HPDE6-E6E7 (cell line): Measurements from ENCODE around the gene ARL3.
"Not testable (repeated sequence)": the region's sequence is repeated elsewhere in the genome, so short reads cannot be mapped to it uniquely, and the experiment has no call there.

Experiments
- DNase-seq: peaks from one replicate; pipeline ENCODE4 v3.0.0; 2011; ENCODE audit warnings: missing footprints; ENCODE audit errors: extremely low spot score

ARL3 gene

DNA sequence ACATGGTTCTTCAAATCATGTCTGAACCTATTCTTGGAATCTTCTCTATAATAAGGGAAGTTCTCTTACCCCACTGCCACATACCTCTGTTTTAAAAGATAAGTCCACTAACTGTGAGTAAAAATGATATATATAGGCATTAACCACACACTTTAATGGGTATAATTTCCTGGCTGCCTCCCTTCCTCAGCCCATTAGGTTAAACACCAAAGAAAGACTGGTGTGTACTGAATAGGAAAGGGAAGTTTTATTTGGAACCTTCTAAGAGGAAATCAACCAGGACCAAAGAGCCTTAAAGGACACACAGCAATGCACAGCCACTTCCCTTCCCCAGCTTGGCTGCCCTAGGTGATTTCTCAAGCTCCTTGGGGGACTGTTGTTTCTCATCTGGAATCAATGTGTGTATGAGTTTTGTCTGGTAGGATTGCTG is 24.5 kb upstream of the ARL3 start:
- no peak for DNase-seq

DNA sequence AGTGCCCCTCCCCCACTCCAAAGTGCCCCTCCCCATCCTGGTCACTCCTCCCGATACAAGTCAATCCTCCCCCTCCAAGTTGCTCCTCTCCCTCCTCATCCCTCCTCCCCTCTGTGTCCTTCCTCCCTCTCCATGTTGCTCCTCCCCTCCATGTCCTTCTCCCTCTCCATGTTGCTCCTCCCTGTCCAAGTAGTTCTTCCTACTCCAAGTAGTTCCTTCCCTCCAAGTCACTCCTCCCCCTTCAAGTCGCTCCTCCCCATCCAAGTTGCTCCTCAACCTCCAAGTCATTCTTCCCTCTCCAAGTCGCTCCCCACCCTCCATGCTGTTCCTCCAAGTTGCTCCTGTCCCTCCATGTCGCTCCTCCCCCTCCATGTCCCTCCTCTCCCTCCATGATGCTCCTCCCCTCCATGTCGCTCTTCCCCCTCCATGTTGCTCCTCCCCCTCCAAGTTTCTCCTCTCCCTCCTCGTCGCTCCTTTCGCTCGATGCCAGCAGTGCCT is 20.9 kb upstream of the ARL3 start:
- no peak for DNase-seq

DNA sequence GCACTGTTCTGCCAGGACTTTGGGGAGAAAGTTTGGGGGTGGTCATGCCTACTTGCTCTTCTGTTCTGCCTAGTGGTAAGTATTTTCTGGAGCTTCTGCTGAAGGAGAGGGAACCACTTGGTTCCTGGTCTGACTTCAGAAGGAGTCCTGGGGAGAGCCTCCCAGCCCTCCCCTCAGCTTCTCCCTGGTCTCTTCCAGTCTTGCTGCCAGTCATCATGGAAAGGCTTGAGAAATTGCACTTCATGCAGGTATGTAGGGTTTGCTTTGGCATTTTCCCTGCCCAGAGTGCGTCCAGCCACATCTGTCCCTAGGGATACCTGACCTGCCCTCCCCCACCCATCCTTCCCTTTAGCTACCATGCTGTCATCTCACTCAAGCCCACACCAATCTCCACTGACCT is 18.5 kb upstream of the ARL3 start:
- no peak for DNase-seq

DNA sequence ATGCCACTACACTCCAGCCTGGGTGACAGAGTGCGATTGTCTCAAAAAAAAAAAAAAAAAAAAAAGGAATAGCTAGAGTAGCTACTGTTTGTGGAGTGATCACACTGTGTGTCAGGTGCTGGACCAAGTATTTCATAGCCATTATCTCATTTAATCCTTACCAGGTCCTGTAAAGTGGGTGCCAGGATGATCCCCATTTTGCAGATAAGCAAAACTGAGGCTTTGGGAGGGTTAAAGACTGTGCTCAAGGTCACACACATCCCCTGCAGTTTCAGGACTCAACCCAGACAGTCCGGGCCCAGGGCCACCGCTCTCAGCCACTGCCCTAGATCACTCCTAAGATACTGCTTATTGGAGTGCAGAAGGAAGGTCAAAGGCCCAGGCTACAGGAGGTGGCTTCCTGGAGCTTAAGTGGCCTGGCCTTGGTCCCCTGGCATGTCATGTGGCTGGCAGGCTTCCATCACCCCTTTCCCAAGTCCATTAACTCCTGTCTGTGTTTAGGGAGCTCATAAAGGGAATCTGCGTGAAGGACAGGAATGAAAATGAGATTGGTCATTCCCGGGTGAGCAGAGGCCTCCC is 17.1 kb upstream of the ARL3 start:
- no peak for DNase-seq

DNA sequence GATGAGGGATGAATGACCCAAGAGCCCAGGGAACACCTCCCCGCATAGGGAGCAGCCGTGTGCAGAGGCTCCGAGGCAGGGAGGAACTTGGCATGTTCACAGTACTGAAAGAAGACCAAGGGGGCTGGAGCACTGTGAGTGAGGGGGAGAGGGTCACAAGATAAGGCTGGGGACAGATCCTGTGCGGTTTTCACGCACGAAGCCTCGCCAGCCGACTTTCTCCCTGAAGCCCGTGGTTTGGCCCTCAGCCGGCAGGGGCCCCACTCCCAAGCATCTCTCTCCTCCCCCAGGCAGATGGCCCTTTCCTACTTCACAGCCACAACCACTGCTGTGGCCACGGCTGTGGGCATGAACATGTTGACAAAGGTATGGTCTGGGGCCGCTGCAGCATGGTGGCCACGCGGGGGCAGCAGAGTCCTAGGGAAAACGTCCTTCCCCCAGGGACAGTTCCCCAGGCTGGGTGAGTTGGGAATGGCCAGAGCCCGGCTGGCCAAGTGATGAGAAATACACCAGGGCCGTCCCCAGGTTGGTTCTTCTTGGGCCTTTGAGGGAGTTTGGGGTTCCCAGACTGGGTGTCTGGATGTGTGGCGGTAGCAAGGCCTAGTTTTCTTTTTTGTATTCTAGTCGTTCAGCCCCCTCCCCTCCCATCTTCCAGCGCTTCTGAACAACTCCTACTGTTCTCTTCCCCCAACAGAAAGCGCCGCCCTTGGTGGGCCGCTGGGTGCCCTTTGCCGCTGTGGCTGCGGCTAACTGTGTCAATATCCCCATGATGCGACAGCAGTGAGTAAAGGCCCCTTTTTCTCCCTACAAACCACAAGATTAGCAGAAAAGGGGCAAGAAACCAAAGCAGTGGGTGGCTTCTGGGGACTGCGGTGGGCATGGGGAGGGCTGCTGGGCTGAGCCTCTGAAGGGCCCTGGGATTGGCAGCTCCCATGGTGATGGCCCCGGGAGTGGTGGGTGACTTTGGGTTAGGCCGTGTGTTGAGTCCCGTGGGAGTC is 15.1 kb upstream of the ARL3 start:
- peak; percentile 82 for DNase-seq

DNA sequence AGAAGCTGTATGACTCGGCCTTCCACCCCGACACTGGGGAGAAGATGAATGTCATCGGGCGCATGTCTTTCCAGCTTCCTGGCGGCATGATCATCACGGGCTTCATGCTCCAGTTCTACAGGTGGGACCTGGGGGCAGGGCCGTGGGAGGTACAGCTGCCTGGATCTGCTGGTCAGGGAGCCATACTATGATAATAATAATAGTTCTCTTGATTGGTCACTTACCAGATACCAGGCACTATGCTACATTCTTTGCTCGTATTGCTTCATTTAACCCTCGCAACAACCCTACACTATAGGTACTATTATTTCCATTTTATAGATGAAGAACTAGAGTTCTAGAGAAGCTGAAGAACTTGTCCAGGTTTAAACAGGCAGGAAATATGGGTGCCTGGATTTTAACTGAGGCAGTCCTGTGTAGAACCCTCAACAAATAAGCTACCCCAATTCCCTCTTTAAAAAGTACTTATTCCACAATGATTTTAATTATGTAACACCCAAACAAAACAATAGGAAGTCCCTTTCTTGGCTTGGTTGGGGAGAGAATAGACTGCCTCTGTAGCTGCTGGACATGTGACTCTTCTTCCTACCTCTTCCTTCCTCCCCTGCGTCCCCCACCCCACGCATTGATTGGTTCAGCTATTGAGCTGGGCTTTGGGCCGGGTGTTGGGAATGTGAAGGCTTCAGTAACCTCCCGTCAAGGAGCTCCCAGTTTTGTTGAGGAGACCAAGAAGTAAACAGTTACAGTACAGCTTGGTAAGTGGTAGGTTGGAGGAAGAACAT is 13.0 kb upstream of the ARL3 start:
- DNase-seq: no peak

DNA sequence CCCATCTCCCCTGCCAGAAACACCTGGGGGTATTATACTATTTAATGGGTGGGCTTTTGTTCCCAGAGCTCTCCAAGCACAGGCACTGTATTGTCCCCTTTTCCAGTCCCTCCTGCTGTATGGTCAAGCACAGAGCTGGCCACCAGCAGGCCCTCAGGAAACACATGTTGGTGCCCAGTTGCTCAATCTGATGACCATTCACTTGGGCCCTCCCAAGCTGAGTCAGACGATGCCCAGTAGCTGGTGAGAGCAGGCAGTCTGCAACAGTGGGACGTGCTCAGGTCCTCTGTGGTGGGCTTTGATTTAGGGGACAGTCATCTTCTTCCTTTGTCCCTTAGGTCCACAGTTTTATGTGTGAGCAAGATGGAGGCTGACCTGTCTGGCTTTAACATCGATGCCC is 12.1 kb upstream of the ARL3 start:
- no peak for DNase-seq

DNA sequence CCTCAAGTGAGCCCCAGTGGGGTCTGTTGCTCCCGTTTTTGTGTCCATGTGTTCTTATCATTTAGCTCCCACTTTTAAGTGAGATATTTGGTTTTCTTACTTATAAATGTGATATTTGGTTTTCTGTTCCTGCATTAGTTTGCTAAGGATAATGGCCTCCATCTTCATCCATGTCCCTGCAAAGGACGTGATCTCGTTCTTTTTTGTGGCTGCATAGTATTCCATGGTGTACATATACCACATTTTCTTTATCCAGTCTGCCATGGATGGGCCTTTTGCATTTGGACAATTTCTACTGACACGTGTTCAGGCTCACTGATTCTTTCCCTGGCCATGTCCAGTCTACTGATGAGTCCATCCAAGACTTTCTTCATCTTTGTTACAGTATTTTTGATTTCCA is 9.8 kb upstream of the ARL3 start:
- DNase-seq: no peak

DNA sequence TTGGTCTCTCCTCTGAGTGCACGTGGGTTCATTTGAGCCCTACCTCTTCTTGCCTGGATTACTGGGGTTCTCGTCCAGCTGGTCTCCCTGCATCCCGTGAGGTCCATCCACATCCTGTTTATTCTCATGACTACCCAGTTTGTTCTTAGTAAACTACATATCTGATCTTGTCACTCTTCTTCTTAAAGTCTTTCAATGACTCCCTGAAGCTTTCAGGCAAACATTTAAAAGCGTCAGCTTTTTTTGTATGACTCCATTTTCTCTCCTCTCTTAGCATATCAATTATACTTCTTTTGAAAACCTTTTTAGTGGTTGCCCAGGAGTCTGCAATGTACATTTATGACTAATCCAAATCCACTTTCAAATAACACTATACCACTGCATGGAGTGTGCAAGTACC is 7.8 kb upstream of the ARL3 start:
- no peak for DNase-seq

DNA sequence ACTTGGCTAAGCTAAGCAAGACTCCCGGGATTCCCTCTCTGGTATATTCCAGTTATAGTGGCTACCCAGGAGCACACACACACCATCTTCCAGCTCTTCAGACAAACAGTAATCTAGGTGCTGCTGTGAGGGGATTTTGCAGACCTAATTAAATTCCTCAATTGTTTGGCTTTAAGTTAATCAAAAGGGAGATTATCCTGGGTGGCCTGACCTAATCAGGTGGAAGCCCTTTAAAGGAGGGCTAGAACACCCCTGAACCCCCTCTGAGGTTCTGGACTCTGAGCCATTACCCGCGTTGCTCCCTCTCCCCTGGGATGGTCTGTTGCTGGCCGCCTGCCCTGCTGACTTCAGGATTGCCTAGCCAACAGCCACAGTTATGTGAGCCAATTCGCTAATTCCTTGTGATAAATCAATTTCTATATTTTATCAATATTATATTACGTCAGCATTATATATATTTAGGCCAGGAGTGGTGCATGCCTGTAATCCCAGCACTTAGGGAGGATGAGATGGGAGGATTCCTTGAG is 6.6 kb upstream of the ARL3 start:
- no peak for DNase-seq

DNA sequence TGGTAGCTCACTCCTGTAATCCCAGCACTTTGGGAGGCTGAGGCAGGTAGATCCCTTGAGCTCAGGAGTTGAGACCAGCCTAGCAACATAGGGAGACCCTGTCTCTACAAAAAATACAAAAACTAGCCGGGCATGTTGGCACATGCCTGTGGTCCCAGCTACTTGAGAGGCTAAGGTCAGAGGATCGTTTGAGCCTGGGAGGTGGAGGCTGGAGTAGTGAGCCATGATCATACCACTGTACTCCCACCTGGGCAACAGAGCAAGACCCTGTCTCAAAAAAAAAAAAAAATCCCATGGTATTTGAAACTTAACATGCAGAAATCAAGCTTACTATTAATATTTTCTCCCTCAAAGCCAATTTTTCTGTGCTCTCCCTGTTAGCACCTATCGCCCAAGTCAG is 6.1 kb upstream of the ARL3 start:
- no peak for DNase-seq

DNA sequence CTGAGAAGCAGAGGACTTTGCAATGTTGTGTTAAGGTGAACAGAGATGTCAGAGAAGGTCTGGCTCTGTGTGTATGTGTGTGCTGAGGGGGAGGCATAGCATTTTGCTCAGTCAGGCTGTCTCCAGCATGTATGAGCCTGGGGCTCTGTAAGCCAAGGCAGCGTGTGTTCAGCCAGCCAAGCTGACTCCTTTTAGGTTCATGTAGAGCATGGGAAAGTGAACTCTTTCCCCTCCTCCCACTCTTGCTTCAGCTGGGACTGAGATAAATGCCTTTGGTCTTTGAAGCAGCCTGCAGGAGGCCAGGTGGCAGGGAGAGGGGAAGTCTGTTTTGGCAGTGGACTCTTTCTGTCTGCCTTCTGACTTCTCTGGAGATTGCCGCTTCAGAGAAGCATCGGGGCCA is 4.0 kb upstream of the ARL3 start:
- no peak for DNase-seq

DNA sequence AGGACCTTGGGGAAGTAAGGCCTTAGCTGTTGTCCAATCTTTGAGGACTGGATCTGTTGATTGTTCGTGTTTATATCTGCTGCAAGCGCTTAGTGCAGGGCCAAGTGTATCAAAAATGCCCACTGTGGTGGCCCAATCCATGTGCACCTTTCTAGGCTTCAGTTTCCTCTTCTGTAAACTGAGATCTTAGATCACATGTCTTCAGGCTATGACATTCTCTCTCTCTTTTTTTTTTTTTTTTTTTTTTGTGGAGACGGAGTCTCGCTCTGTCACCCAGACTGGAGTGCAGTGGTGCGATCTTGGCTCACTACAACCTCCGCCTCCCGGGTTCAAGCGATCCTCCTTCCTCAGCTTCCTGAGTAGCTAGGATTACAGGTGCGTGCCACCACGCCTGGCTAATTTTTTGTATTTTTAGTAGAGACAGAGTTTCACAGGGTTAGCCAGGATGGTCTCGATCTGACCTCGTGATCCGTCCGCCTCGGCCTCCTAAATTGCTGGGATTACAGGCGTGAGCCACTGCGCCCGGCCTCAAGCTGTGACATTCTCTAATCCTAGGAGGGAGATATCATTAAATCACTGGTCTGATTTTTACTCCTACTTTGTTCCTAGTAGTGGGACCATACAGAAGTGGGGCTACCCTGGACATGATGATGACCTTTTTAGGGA is 2.8 kb upstream of the ARL3 start:
- not testable (repeated sequence) for DNase-seq

DNA sequence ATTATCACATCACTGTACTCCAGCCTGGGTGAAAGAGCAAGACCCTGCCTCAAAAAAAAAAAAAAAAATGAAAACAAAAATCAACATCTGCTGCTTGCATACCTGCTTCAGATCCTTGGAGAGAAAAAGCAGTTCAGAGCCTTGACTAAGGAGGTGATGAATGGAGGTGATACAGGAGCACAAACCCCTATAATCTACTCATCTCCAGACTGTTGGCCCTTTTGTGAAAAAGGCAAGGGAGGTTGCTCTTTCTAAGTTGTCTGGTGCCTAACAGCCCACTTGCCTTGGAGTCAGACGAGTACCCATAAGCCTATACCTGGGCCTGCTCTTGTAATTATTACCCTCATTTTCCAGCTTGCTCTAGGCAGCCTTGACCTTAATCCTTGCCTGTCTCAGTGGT is 1.7 kb upstream of the ARL3 start:
- DNase-seq: no peak

DNA sequence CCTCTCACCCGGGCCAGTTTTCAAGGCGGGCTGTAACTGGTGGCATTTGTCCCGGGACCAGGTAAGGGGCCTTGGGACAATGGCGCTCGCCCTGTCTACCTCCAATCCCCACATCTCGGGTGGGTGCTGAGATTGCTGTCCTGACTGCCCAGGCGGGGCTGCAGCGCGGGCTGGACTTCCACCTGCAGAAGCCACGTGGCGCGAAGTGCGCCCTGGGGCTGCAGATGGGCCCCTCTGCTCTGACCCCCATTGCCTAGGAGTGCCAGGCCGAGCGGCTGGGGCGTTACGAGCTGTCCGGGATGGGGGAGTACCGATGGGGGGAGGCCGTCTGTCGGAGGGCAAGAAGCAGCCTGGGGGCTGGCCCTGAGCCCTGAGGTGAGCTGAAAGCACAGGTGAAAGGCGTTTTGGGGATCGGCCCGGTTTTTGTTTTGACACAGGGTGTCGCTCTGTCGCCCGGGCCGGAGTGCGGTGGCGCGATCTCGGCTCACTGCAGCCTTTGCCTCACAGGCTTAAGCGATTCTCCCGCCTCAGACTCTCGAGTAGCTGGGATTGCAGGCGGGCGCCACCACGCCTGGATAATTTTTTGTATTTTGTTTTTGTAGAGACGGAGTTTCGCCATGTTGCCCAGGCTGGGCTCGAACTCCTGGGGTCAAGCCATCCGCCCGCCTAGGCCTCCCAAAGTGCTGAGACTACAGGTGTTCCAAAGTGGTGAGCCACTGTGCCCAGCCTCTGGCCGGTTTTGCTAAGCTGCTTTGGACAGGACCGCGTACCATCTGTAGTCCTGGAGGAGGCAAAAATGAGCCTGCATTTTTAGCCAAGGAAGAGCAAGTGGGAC is 641 bp upstream of the ARL3 start, which contains the start of gene SFXN2:
Gene SFXN2, plus strand, starts transcription at position 16 of the 835 bp plus-strand sequence. CDS start 12,001 bp downstream, outside the sequence.
- no peak for DNase-seq

DNA sequence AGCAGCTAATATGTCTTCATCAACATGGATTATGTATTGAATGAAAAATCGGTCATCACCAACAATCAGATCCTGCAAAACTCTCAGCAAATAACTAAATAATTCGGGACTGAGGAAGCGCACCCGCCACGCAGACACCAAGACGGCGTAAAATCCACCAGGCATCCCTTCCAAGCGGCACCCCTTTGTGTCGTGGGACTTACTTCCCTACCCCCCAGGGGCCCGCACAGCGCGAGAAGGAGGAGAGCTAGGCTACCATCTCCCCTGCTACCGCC is 721 bp downstream of the ARL3 start:
- DNase-seq: no peak

DNA sequence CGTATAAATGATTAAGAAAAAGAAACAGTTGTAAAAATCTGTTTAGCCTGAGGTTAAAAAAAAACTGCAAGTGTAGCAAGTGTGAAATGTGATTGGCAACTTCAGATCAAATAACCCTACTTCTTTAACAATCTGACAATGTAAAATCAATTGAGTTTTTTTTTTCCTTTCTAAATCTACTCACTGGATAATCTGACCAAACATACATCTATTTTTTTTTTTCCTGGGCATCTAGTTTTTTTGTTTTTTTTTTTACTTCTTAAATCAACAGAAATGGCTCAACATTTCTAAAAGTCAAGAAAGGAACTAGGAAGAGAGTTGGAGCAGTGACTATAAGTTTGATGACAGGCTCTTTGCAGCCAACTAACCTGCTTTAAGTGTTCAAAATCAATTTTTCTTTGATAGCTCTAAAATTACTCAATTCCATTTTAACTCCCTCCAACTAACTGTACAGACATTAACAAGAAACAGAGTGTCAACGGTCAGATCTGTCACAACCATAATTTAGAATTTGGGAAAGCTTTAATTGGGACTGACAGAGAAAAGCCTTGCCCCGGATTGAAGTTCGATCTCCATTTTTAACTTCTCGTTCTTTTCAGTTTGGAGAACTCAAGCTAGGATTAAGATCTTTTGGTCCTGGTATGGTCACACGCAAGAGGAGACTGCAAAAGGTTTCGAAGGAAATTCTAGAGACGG is 1.2 kb downstream of the ARL3 start:
- no peak for DNase-seq

DNA sequence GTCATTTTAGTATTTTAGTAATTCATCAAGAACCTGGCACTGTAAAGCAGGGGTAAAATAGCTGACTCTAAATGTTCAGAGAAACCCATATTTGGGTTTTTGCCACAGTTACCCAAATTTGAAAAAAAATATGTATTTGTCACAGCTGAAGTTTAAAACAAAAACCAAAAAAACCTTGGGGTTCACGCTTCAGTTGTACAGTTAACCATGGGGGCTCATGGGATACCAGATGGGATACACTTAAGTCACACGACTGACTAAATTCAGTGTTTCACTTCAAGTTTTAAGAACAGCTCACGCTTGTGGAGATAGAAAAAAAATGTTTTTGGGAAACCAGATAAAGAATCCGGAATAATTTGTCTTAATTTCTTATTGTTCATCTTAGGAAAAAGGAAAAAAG is 2.1 kb downstream of the ARL3 start:
- no peak for DNase-seq

DNA sequence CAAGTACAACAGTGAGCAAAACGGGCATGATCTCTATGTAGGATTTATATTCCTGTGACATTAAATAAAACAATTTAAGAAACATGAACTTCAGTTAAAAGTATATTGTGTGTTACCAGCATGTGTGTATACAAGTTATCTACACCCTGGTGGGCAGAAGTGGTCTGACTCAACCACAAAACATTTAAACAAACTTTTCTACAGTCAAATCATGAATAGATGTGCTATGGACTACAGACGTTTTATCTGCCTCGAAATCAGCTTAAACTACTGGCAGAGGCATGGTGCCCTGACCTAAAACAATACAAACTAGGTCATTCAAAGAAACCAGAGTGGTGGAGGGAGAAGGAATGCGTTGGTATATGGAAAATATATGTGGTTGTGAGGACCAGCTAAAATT is 3.6 kb downstream of the ARL3 start:
- no peak for DNase-seq

DNA sequence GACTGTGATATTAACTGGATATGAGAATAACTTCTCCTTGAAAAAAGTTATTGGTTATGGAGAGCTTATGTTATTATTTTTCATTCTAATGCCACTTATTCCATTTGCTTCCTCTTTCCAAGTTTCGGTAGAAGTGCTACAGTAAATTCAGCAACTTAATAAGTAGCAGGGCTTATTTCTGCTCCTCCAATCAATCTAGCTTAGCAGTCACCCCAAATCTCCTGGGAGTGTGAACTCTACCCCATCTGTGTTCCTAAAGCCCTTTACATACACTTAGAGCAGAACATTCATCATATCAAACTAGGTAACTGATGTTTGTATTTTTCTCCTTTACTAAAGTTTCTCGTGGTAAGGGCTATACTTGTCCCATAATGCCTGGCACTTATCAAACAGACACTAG is 8.7 kb downstream of the ARL3 start:
- DNase-seq: no peak
